H7 (cell line): Measurements from ENCODE around the gene NKX2-8. TPM values are rescaled to one million over a fixed set of nuclear protein-coding genes. Genes with fewer than 3 reads are reported as not detected.

ENCODE experiments used
- DNase-seq: peaks from one replicate; pipeline ENCODE4 v3.0.0; 2012
- H3K27me3 ChIP-seq: 2 replicates; pipeline ENCODE4 v1.6.0; 2011; ENCODE audit warnings: mild to moderate bottlenecking, low read length; ENCODE audit not compliant: control insufficient read depth, insufficient read depth
- H3K36me3 ChIP-seq: replicated peaks from 2 replicates; pipeline ENCODE4 v1.5.1; 2011; ENCODE audit warnings: low read length; ENCODE audit not compliant: control insufficient read depth, insufficient read depth
- H3K4me3 ChIP-seq: 2 replicates; pipeline ENCODE4 v1.5.1; 2011; ENCODE audit warnings: low read depth, mild to moderate bottlenecking, control low read depth, low read length, moderate library complexity; ENCODE audit not compliant: insufficient read depth
- total RNA-seq: library from RNA; depleted of rRNA; stranded (reverse); fragments of >200 nt; shearing (Covaris generic); gene quantifications from 2 replicates; pipeline ENCODE4 v1.2.3, GENCODE V29; 2014

NKX2-8 gene
- total RNA-seq, 1 experiment from 2014 or later: not detected

- H3K36me3 ChIP-seq: no peaks in the 10 kb centered on the region
- no peak for DNase-seq
- no peak overlapping the region for H3K4me3 ChIP-seq
- peaks cover 91% of the 10 kb centered on the region for H3K27me3 ChIP-seq
Observed at GRCh38 chr14:36585100-36585499, 2.7 kb upstream of the NKX2-8 start.

GRCh38 chr14:36583893-36584811 lies 1.7 kb upstream of the NKX2-8 start:
- peak; percentile 61 for DNase-seq
- Histone ChIP-seq H3K4me3 (no peak overlapping the region), H3K27me3 (peaks cover 99% of the 10 kb centered on the region), H3K36me3 (no peaks in the 10 kb centered on the region)

GRCh38 chr14:36583242-36583892 lies 953 bp upstream of the NKX2-8 start:
- Histone ChIP-seq H3K36me3 (no peaks in the 10 kb centered on the region), H3K27me3 (peaks cover 99% of the 10 kb centered on the region), H3K4me3 (no peak overlapping the region)
- peak; percentile 55 for DNase-seq

- H3K27me3 ChIP-seq: peaks cover 99% of the 10 kb centered on the region
- no peak overlapping the region for H3K4me3 ChIP-seq
- peak; percentile 58 for DNase-seq
- H3K36me3 ChIP-seq: no peaks in the 10 kb centered on the region
Observed at GRCh38 chr14:36582874-36583241, 444 bp upstream of the NKX2-8 start.

DNA sequence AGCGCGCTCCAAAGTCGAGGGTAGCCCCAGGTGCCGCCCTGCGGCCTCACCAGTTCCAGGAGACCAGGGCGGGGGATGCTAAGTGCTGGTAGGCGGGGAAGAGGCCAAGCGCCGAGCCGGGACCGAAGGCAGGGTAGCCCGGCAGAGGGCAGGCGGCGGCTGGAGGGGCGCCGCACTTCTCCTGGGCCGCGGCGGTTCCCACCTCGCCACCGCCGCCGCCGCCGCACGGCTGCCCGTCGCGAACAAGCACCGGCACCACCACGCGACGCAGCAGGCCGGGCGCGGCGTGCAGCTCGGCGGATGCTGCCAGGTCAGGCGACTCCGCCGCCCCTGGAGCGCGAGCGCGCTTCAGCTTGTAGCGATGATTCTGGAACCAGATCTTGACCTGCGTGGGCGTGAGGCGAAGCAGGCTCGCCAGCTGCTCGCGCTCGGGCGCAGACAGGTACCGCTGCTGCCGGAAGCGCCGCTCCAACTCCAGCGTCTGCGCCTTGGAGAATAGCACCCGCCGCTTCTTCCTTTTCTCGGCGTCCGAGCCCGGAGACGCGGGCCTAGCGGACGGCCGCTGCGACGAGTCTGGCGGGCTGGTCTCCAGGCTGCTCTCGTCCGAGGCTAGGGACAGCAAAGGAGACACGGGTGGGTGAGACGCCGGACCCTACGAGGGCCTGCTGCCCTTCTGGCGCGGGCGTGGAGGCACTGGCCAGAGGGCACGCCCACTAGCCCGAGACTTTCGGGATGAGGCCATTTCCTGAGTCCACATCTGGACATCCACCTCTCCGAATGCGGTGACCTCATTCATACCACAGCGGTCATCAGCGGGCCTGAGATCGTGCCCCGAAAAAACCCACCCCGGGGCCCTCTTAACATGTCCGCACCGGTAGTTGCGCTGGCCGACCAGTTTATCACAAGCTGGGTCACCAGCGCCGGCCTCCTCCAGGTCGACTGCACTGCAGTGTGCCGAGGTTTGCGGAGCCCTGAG lies 1.3 kb downstream of the NKX2-8 start:
- H3K36me3 ChIP-seq: no peaks in the 10 kb centered on the region

DNA sequence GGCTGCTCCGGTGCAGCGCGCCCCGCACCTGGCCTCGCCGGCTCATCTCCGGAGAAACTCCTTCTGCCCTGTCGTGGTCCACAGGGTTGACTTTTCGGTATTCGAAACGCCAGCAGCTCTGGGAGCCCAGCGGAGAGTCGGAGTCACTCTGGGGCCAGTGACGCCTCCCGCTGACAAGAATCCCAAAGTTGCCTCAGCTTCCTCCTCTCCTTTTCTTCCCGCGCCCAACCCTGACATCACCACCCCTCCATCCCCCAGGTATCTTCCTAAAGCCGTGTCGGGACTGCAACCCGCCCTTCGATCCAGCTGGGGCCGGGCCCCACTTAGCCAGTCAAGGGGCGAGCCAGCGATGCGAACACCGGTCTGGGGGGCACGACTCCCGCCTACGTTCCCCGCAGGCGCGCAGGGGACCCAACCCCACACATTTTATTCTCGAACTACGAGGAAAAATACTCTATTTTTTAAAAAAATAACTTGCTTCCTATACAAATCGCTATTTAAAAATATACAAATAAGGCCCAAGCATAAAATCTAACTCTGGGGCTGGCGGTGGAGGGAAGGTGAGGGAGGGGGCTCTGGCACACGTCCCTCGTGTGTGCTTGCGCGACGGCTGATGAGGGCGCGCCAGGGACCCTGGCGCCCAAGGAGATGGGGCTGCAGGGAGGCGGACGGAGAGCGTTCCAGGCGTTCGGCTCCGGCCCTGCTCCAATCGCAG lies 2.1 kb downstream of the NKX2-8 start:
- DNase-seq: peak; percentile 74
- peak overlapping the region; percentile 32 for H3K4me3 ChIP-seq

More for the DNA sequence above, 1.3 kb downstream of the NKX2-8 start:
- DNase-seq: peak; percentile 91
- Histone ChIP-seq H3K27me3 (peaks cover 99% of the 10 kb centered on the region), H3K4me3 (peak overlapping the region; percentile 32)

GRCh38 chr14:36579573-36580140 lies 2.8 kb downstream of the NKX2-8 start:
- Histone ChIP-seq H3K36me3 (no peaks in the 10 kb centered on the region), H3K27me3 (peaks cover 99% of the 10 kb centered on the region), H3K4me3 (peak overlapping the region; percentile 4; the same call in 1 of the 2 replicates)
- peak; percentile 67 for DNase-seq

More for the DNA sequence above, 2.1 kb downstream of the NKX2-8 start:
- Histone ChIP-seq H3K36me3 (no peaks in the 10 kb centered on the region), H3K27me3 (peaks cover 99% of the 10 kb centered on the region)

- H3K27me3 ChIP-seq: peaks cover 99% of the 10 kb centered on the region
- H3K36me3 ChIP-seq: no peaks in the 10 kb centered on the region
- H3K4me3 ChIP-seq: no peak overlapping the region
- DNase-seq: no peak
Observed at GRCh38 chr14:36579001-36579555, 3.3 kb downstream of the NKX2-8 start.

GRCh38 chr14:36570065-36570464 lies 12.3 kb downstream of the NKX2-8 start:
- H3K4me3 ChIP-seq: no peak overlapping the region
- no peak for DNase-seq

GRCh38 chr14:36556811-36557433 lies 25.5 kb downstream of the NKX2-8 start:
- no peaks in the 10 kb centered on the region for H3K27me3 ChIP-seq
- H3K36me3 ChIP-seq: no peaks in the 10 kb centered on the region
- DNase-seq: peak; percentile 54
- no peak overlapping the region for H3K4me3 ChIP-seq

More at GRCh38 chr14:36570065-36570464, 12.3 kb downstream of the NKX2-8 start:
- peaks cover 22% of the 10 kb centered on the region for H3K27me3 ChIP-seq
- H3K36me3 ChIP-seq: no peaks in the 10 kb centered on the region

GRCh38 chr14:36555998-36556743 lies 26.2 kb downstream of the NKX2-8 start:
- DNase-seq: no peak
- Histone ChIP-seq H3K36me3 (no peaks in the 10 kb centered on the region), H3K27me3 (no peaks in the 10 kb centered on the region), H3K4me3 (no peak overlapping the region)

- H3K27me3 ChIP-seq: no peaks in the 10 kb centered on the region
- DNase-seq: peak; percentile 47
- H3K36me3 ChIP-seq: no peaks in the 10 kb centered on the region
- no peak overlapping the region for H3K4me3 ChIP-seq
Observed at GRCh38 chr14:36553656-36554260, 28.7 kb downstream of the NKX2-8 start.
